Measurements from ENCODE around the gene AGK.
"Not testable (repeated sequence)": the region's sequence is repeated elsewhere in the genome, so short reads cannot be mapped to it uniquely, and the experiment has no call there.

Gene AGK

DNA sequence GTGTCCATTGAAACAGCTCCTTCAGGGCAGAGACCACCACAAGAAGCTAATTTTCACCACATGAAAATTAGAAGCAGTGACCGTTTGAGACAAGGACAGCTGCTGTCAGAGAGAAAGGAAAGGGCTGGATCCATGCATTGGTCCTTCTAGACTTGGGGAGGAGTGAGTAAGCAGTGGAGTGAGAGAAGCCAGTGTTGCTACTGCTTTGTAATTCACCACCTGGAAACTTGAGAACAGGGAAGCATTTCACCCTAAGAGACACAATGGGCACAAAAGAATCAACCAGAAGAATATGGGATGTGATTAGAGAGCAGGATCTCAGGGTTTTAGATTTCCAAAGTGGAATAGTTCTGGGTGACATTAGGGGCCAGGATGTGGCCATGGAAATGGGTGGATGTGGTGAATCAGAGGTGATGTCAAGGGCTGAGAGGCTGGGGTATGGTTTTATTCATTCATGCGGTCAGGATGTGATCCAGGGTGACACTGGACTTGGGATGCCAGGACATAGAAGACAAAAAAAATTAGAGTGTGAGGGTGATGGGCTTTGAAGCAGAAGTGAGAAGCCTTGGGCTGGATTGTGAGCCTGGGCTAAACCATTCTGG is 89.1 kb downstream of the AGK start:
- in situ Hi-C loops (cut with MboI; ENCODE audit: low sequenced_read_pairs) = no loop called here

DNA sequence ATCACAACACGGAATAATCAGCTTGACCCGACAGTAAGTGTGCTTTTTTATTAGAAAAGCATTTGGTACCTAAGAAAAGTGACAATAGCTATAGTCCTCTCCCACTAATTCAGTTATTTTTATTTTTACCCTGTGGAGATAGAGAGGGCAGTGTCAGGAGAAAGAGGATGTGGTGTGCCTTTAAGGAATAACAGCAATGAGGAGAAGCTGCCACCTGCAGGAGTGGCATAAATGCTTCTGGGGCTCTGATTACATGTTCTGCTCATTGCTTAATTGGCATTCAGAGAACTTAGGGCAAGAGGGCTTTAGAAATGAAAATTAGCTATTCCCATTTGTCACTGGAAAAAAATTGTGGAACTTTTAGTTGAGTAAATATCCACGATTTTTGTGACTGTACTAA is 90.7 kb downstream of the AGK start:
- in situ Hi-C loops (cut with MboI; ENCODE audit: low sequenced_read_pairs) = no loop called here

DNA sequence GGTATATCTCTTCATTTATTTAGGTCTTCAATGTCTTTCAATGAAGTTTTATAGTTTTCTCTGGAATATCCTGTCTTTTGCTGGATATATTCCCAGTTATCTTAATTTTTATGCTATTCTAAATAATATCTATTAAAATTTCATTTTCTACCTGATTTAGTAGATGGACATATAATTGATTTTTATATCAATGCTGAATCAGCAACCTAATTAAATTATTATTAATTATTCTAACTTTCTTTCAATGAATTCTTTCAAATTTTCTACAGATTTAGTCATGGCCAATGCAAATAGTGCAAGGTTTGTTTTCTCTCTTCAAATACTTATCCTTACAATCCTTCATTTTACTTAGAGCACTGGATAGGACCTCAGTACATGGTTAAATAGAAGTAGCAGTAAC is 94.0 kb downstream of the AGK start:
- in situ Hi-C loops (cut with MboI; ENCODE audit: low sequenced_read_pairs) = no loop called here

GRCh38 chr7:141646826-141647480 is 95.7 kb downstream of the AGK start:
- in situ Hi-C loops (cut with MboI; ENCODE audit: low sequenced_read_pairs) = no loop called here

DNA sequence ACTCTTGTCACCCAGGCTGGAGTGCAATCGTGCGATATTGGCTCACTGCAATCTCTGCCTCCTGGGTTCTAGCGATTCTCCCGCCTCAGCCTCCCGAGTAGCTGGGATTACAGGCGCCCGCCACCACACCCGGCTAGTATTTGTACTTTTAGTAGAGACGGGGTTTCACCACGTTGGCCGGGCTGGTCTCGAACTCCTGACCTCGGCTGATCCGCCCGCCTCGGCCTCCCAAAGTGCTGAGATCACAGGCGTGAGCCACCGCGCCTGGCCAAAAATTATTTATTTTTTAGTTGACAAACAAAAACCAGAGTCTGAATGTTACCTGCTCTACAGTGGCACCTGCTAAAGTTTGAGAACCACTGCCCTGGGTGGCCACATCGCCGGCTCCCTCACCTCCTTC is 96.5 kb downstream of the AGK start:
- in situ Hi-C loops (cut with MboI; ENCODE audit: low sequenced_read_pairs) = not testable (repeated sequence)

DNA sequence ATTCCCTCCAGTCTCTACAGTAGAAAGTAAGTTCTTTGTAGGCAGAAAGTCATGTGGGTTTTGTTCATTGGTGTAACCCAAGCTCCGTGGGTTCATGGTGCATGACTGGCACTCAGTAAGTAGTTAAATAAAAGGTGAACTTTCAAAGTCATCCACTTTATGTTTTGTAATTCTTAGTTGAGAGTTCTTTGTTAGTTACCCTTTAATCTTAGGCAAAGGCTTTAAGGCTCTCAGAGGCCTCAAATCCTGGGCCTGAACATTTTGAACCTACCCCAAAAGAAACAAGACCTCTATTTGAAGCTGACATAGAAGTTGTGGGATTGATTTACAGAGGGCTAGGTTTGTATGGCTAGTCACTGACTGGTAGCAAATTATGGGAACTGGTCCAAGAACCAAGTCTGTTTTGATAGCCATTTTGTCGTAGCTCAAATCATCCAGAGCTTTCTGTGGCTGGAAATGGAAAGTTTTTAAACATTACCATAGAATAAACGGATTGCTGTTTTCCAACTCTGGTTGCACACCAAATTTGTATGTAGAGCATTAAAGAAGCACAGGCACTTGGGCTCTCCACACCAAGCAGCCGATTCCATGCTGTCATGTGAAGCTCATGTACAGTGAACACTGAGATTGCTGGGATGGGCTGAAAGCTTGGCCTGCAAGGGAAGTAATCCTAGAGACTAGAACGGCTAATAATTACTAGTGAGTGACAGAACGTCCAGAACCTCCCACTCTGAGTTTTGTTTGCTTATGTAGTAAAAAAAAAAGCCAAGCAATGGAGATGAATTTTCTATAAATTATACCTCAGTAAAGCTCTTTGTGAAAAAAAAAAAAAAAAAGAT is 97.3 kb downstream of the AGK start:
- in situ Hi-C loops (cut with MboI; ENCODE audit: low sequenced_read_pairs) = no loop called here

GRCh38 chr7:141649137-141649864 is 98.1 kb downstream of the AGK start:
- in situ Hi-C loops (cut with MboI; ENCODE audit: low sequenced_read_pairs) = no loop called here

DNA sequence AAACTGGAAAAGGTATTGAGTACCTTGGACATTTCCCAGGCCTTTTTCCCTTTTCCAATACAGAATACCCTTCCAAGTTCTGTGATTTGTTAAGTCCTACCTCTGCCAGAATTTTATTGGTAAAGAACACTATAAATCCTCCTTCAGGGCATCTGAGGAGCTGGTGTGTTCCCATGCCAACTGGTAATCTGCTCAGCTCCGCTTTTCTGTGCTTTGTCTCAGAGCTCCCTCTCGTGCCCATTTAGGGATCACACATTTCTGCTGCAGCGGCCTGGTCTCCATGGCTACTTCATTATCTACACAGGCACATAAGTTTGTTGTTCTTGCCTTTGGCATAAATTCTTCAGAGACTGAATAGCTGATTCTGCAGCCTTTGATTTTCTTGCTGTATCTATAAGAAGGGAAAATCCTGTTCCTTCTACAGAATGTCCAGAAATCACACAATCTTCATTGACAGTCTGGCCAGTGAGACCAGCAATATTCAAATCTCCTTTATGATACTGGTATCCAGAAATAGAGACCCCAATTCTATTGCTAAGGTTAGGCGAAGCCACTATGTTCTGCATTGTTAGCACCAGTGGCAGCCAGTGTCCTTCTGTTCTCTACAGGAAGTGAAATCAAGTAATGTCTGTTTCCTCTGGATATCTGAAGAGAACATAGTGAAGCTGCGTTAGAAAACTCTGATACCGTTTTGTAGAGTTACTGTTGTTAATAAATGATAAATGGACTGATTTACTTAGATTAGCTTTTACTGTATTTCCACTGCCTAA is 98.8 kb downstream of the AGK start:
- in situ Hi-C loops (cut with MboI; ENCODE audit: low sequenced_read_pairs) = no loop called here

GRCh38 chr7:141651417-141651816 is 100.2 kb downstream of the AGK start:
- in situ Hi-C loops (cut with MboI; ENCODE audit: low sequenced_read_pairs) = no loop called here

DNA sequence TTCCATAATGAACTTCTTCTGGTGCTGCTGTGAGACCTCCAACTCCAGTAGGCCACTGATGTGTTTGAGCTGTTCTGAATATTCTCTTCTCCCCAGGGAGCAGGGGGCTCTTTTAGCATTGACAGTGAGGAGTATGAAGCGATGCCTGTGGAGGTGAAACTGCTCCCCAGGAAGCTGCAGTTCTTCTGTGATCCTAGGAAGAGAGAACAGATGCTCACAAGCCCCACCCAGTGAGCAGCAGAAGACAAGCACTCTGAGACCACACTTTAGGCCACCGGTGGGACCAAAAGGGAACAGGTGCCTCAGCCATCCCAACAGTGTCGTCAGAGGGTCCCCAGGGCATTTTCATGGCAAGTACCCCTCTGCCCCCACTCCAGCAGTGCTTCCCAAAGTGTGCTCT is 101.5 kb downstream of the AGK start:
- in situ Hi-C loops (cut with MboI; ENCODE audit: low sequenced_read_pairs) = no loop called here

GRCh38 chr7:141654551-141654950 is 103.3 kb downstream of the AGK start:
- in situ Hi-C loops (cut with MboI; ENCODE audit: low sequenced_read_pairs) = no loop called here

- in situ Hi-C loops (cut with MboI; ENCODE audit: low sequenced_read_pairs) = no loop called here
These were observed 108.3 kb downstream of the AGK start for GRCh38 chr7:141659501-141659900.

GRCh38 chr7:141660259-141660658 is 109.0 kb downstream of the AGK start:
- in situ Hi-C loops (cut with MboI; ENCODE audit: low sequenced_read_pairs) = no loop called here

- in situ Hi-C loops (cut with MboI; ENCODE audit: low sequenced_read_pairs) = no loop called here
These were observed 112.1 kb downstream of the AGK start for GRCh38 chr7:141663081-141663849.

GRCh38 chr7:141664450-141664849 is 113.2 kb downstream of the AGK start:
- in situ Hi-C loops (cut with MboI; ENCODE audit: low sequenced_read_pairs) = no loop called here

DNA sequence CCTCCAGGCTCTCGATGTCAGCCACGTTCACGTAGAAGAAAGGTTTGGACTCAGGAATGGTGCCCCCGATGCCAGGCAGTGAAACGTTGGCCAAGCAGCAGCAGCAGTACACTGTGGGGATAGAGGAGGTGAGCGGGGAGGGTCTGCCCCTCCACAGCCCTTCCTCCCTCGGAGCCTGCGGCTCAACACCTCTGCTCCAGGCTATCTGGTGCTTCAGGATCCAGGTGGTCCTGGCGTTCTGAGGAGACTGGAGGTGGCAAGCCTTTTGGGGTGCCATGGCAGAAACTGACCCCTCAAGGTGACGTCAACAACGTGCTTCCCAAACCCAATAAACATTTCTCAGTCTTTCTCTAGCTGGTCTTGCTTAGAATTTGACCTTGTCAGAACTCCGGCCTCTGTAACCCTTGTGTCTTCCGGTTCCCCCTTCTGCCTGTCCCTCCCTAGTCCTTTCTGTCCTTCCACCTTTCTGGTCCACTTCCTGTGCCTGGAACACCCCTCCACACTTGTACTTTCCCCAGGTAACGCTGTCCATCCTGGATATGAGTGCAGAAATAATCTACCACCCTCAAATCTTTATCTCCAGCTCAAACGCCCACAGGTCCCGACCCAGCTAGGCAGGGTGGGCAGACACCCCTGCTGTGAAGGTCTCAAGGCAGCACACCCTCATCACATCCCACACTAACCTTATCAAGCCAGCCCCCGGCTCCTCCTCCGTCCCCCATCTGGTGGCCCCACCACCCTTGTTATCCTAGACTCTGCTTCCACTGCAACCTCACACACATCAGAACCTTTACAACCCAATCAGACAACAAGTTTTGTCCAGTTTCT is 114.2 kb downstream of the AGK start:
- in situ Hi-C loops (cut with MboI; ENCODE audit: low sequenced_read_pairs) = no loop called here

GRCh38 chr7:141666071-141666470 is 114.9 kb downstream of the AGK start:
- in situ Hi-C loops (cut with MboI; ENCODE audit: low sequenced_read_pairs) = no loop called here

DNA sequence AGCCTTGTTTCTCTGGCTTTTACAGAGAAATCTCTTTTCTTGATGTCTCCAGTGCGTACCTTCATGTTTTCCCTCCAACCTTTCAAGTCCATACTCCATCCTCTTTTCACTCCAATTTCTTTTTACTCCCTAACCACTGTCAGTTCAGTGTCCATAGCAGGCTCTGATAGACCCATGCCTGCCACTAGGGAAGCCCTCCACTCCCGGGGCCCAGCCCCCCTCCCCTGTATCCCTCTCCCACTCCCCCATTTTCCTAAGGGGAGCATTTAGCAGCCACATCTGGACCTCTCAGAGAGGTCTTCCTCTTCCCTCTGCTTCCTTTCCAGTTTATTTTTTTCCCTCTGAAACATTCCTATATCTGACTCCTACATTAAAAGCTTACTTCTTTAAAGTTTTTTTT is 117.6 kb downstream of the AGK start:
- in situ Hi-C loops (cut with MboI; ENCODE audit: low sequenced_read_pairs) = no loop called here

All from hTERT RPE-1 (cell line).